Gastroesophageal sphincter (tissue), 4 donors: ENCODE results near the gene TRIP4. TPM values are rescaled to one million over a fixed set of nuclear protein-coding genes. Genes with fewer than 3 reads are reported as not detected.
A peak's percentile ranks its signal among the peaks of the same experiment; 100 is the strongest.

Experiments used
- ATAC-seq: fragments of 150-250 bp; one replicate; pipeline ENCODE4 v1.9.1; 2016; ENCODE audit warnings: mild to moderate bottlenecking, moderate library complexity
- H3K27ac ChIP-seq, 4 donors: fragments of 200-600 bp; sonication (generic) in 3 of 4; 1 replicate in 3 of 4; 2 replicates in 1 of 4; pipeline ENCODE4 v1.5.1; 2016 to 2019
- H3K27me3 ChIP-seq: fragments of 200-600 bp; sonication (generic); one replicate; pipeline ENCODE4 v1.5.1; 2019
- H3K36me3 ChIP-seq, 2 donors: fragments of 200-600 bp; sonication (generic); one replicate each; pipeline ENCODE4 v1.5.1; 2019; ENCODE audit warnings: control low read depth in 1 of 2
- H3K4me1 ChIP-seq, 3 donors: fragments of 200-600 bp; sonication (generic); 1 replicate in 2 of 3; 2 replicates in 1 of 3; pipeline ENCODE4 v1.5.1; 2016 to 2019; ENCODE audit warnings: control low read depth in 2 of 3
- H3K4me3 ChIP-seq, 2 donors: fragments of 200-600 bp; sonication (generic); one replicate each; pipeline ENCODE4 v1.5.1; 2019; ENCODE audit warnings: mild to moderate bottlenecking in 1 of 2, moderate library complexity in 1 of 2
- H3K9me3 ChIP-seq, 3 donors: fragments of 200-600 bp; sonication (generic); one replicate each; pipeline ENCODE4 v1.5.1; 2017 to 2019; ENCODE audit warnings: control low read depth in 2 of 3
- CTCF ChIP-seq, 4 experiments: fragments of 200-600 bp in 2 of 4; fragments of 450-650 bp in 2 of 4; sonication (generic) in 1 of 4; IDR thresholded peaks; one replicate each; pipeline ENCODE4 v1.5.1; 2017 to 2019; ENCODE audit warnings: antibody characterized with exemption in 4 of 4, mild to moderate bottlenecking in 2 of 4, moderate library complexity in 2 of 4
- EP300 ChIP-seq: sonication (generic); formaldehyde crosslinking; IDR thresholded peaks from one replicate; pipeline ENCODE4 v1.6.1; 2017; ENCODE audit warnings: antibody characterized with exemption, mild to moderate bottlenecking
- POLR2A ChIP-seq, 2 donors: fragments of 450-650 bp; IDR thresholded peaks; one replicate each; pipeline ENCODE4 v1.6.1; 2017; ENCODE audit warnings: antibody characterized with exemption in 2 of 2, mild to moderate bottlenecking in 2 of 2, moderate library complexity in 1 of 2
- POLR2AphosphoS5 ChIP-seq: sonication (generic); formaldehyde crosslinking; IDR thresholded peaks from one replicate; pipeline ENCODE4 v1.6.1; 2017; ENCODE audit warnings: antibody characterized with exemption
- WGBS, 2 donors: methylation state at CpG; one replicate each; pipeline ENCODE4 v1.1.5; 2018; ENCODE audit warnings: low coverage in 1 of 2; 5-methylcytosine and 5-hydroxymethylcytosine counted together
- total RNA-seq, 4 donors: library from RNA; depleted of rRNA; stranded (reverse); fragments of >200 nt; gene quantifications; one replicate each; pipeline ENCODE4 v1.1.0, GENCODE V29; 2016

The TRIP4 gene
- total RNA-seq, 4 donors from 2014 or later = 7.7 to 17.0 (median 11.1) TPM

- H3K27me3 ChIP-seq = no peaks in the 10 kb centered on the region
- H3K4me3 ChIP-seq = no peak overlapping the region
- peaks cover 0 to 69% (median 25%) of the 10 kb centered on the region in 3 donors for H3K4me1 ChIP-seq
- H3K9me3 ChIP-seq = no peaks in the 10 kb centered on the region
- 50 to 54% methylated on average over 1 to 3 of the region's 3 CpGs for WGBS, 2 donors
- H3K36me3 ChIP-seq = peaks cover 0 to 23% of the 10 kb centered on the region in 2 donors
- no peak for TF ChIP-seq POLR2AphosphoS5
- no peak for TF ChIP-seq CTCF (IDR thresholded peaks at IDR 0.05)
- no peak for TF ChIP-seq EP300
- no peak for TF ChIP-seq POLR2A (IDR thresholded peaks at IDR 0.05)
- ATAC-seq = no peak
- H3K27ac ChIP-seq = peak overlapping the region in 3 of 4 donors; percentile 48 to 74 (median 70)
Measured at GRCh38 chr15:64500695-64501395, 113.2 kb downstream of the TRIP4 start.

GRCh38 chr15:64501396-64501715 is 113.7 kb downstream of the TRIP4 start:
- Histone ChIP-seq H3K9me3 (no peaks in the 10 kb centered on the region), H3K36me3 (peaks cover 0 to 26% of the 10 kb centered on the region in 2 donors), H3K4me1 (peaks cover 0 to 74% (median 25%) of the 10 kb centered on the region in 3 donors), H3K4me3 (no peak overlapping the region), H3K27ac (peak overlapping the region in 3 of 4 donors; percentile 48 to 74 (median 70)), H3K27me3 (no peaks in the 10 kb centered on the region)
- no peak for TF ChIP-seq EP300
- no peak for TF ChIP-seq POLR2AphosphoS5
- TF ChIP-seq POLR2A (IDR thresholded peaks at IDR 0.05) = no peak
- TF ChIP-seq CTCF (IDR thresholded peaks at IDR 0.05) = no peak
- WGBS, 2 donors = 0 to 14% methylated on average over 1 of the region's 1 CpG
- ATAC-seq = no peak

GRCh38 chr15:64502151-64502550 is 114.5 kb downstream of the TRIP4 start:
- Histone ChIP-seq H3K36me3 (peaks cover 0 to 26% of the 10 kb centered on the region in 2 donors), H3K27me3 (no peaks in the 10 kb centered on the region), H3K9me3 (no peaks in the 10 kb centered on the region), H3K27ac (peak overlapping the region in 3 of 4 donors; percentile 70 to 77 (median 74)), H3K4me1 (peaks cover 0 to 82% (median 32%) of the 10 kb centered on the region in 3 donors), H3K4me3 (no peak overlapping the region)
- 63 to 64% methylated on average over 2 of the region's 2 CpGs for WGBS, 2 donors
- ATAC-seq = no peak
- TF ChIP-seq CTCF (IDR thresholded peaks at IDR 0.05) (no peak), POLR2AphosphoS5 (no peak), POLR2A (IDR thresholded peaks at IDR 0.05) (no peak), EP300 (no peak)

DNA sequence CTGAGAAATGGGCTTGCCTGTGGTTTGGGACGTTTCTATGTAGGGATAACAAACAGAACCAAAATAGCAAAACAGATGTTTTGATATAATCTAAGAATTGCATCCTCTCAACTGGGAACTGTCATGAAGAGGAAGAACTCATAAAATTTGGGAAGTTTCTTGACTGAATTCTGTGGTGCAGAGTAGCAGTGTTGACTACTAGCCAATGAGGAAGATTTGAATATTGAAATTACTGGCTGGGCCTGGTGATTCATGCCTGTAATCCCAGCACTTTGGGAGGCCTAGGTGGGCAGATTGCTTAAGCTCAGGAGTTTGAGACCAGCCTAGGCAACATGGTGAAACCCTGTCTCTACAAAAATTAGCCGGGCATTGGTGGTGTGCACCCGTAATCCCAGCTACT is 114.9 kb downstream of the TRIP4 start:
- H3K27ac ChIP-seq = peak overlapping the region in 3 of 4 donors; percentile 70 to 77 (median 74)
- TF ChIP-seq CTCF (IDR thresholded peaks at IDR 0.05) = no peak
- TF ChIP-seq POLR2A (IDR thresholded peaks at IDR 0.05) = no peak
- TF ChIP-seq EP300 = no peak
- TF ChIP-seq POLR2AphosphoS5 = no peak
- H3K4me3 ChIP-seq = no peak overlapping the region
- 18 to 67% methylated on average over 1 to 3 of the region's 3 CpGs for WGBS, 2 donors
- no peak for ATAC-seq
- H3K27me3 ChIP-seq = no peaks in the 10 kb centered on the region
- no peaks in the 10 kb centered on the region for H3K9me3 ChIP-seq
- H3K4me1 ChIP-seq = peaks cover 1 to 86% (median 36%) of the 10 kb centered on the region in 3 donors
- peaks cover 0 to 26% of the 10 kb centered on the region in 2 donors for H3K36me3 ChIP-seq

GRCh38 chr15:64503197-64503596 is 115.6 kb downstream of the TRIP4 start:
- TF ChIP-seq POLR2A (IDR thresholded peaks at IDR 0.05) (no peak), EP300 (no peak), POLR2AphosphoS5 (no peak), CTCF (IDR thresholded peaks at IDR 0.05) (no peak)
- no peak overlapping the region for H3K4me3 ChIP-seq
- H3K9me3 ChIP-seq = no peaks in the 10 kb centered on the region
- peaks cover 0 to 26% of the 10 kb centered on the region in 2 donors for H3K36me3 ChIP-seq
- WGBS, 2 donors = 13 to 21% methylated on average over 4 of the region's 4 CpGs
- no peaks in the 10 kb centered on the region for H3K27me3 ChIP-seq
- peak overlapping the region; percentile 29 to 77 (median 72) for H3K27ac ChIP-seq
- ATAC-seq = peak; percentile 75
- peaks cover 8 to 90% (median 36%) of the 10 kb centered on the region in 3 donors for H3K4me1 ChIP-seq
